Stimulated activated CD4-positive, alpha-beta T cell treated with anti-CD3 and anti-CD28 coated beads, TNF-alpha, amount 100 ng/mL, for 24 hours (primary cell): ENCODE results near the gene ST6GAL1.
"Not testable (repeated sequence)": the region's sequence is repeated elsewhere in the genome, so short reads cannot be mapped to it uniquely, and the experiment has no call there.

Experiments used
- DNase-seq, 3 experiments: peaks; one replicate each; pipeline ENCODE4 v3.0.0-alpha.2; 2020; ENCODE audit warnings: low read depth in 3 of 3

ST6GAL1 gene

GRCh38 chr3:186940967-186941366 is 10.6 kb downstream of the ST6GAL1 start:
- DNase-seq, result no peak

- no peak for DNase-seq
Measured at GRCh38 chr3:186942168-186942567, 11.8 kb downstream of the ST6GAL1 start.

GRCh38 chr3:186945255-186945823 is 15.0 kb downstream of the ST6GAL1 start:
- DNase-seq, result no peak

GRCh38 chr3:186946756-186947375 is 16.5 kb downstream of the ST6GAL1 start:
- no peak for DNase-seq

GRCh38 chr3:186949281-186949982 is 19.1 kb downstream of the ST6GAL1 start:
- no peak for DNase-seq

GRCh38 chr3:186950402-186951093 is 20.2 kb downstream of the ST6GAL1 start:
- DNase-seq, result no peak

- DNase-seq, result no peak
Measured at GRCh38 chr3:186951640-186952552, 21.6 kb downstream of the ST6GAL1 start.

- DNase-seq, result no peak
Measured at GRCh38 chr3:186953011-186953487, 22.7 kb downstream of the ST6GAL1 start.

GRCh38 chr3:186953992-186954699 is 23.8 kb downstream of the ST6GAL1 start:
- DNase-seq, result not testable (repeated sequence)

- no peak for DNase-seq
Measured at GRCh38 chr3:186955898-186956696, 25.8 kb downstream of the ST6GAL1 start.

GRCh38 chr3:186959029-186959624 is 28.8 kb downstream of the ST6GAL1 start:
- no peak for DNase-seq

- no peak for DNase-seq
Measured at GRCh38 chr3:186960347-186960746, 30.0 kb downstream of the ST6GAL1 start.

- DNase-seq, result no peak
Measured at GRCh38 chr3:186962445-186962844, 32.1 kb downstream of the ST6GAL1 start.

GRCh38 chr3:186963636-186964035 is 33.3 kb downstream of the ST6GAL1 start:
- DNase-seq, result no peak

- no peak for DNase-seq
Measured at GRCh38 chr3:186964071-186964470, 33.7 kb downstream of the ST6GAL1 start.

GRCh38 chr3:186964616-186965015 is 34.3 kb downstream of the ST6GAL1 start:
- DNase-seq, result no peak

GRCh38 chr3:186965141-186965879 is 35.0 kb downstream of the ST6GAL1 start:
- no peak for DNase-seq

- no peak for DNase-seq
Measured at GRCh38 chr3:186966406-186966805, 36.1 kb downstream of the ST6GAL1 start.

- DNase-seq, result not testable (repeated sequence)
Measured at GRCh38 chr3:186967236-186967635, 36.9 kb downstream of the ST6GAL1 start.
